ENCODE data around the gene NPPC.
"Not testable (repeated sequence)": the region's sequence is repeated elsewhere in the genome, so short reads cannot be mapped to it uniquely, and the experiment has no call there.

Gene NPPC, protein sequence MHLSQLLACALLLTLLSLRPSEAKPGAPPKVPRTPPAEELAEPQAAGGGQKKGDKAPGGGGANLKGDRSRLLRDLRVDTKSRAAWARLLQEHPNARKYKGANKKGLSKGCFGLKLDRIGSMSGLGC

DNA sequence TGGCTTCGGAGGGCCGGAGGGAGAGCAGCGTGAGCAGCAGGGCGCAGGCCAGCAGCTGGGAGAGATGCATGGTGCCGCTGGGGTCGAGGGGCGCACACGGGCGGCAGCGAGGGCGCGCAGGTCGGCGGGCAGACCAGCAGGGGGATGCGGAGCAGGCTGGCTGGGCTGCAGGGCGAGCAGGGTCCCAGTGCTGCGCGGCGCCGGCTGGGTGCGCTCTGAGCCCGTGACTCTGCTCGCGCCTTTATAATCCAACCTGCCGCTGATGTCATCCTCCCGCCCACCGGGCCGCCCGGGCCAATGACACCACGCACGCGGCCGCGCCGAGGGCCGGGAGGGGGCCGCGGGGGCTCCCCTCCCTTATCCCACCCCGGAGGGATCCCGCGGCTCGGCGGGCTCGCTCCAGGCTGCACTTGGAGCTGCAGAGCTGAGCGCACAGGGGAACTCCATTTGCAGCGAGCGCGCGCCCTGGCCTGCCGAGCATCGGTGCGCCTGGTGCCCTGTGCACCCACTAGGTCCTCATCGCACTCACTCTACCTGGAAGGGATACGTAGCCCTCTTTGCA is at the start of gene NPPC:
NPPC (minus strand) TSS at position 217 of the 562 bp plus-strand sequence; CDS start at position 70, 147 bp downstream.
- no peak for FAIRE-seq

DNA sequence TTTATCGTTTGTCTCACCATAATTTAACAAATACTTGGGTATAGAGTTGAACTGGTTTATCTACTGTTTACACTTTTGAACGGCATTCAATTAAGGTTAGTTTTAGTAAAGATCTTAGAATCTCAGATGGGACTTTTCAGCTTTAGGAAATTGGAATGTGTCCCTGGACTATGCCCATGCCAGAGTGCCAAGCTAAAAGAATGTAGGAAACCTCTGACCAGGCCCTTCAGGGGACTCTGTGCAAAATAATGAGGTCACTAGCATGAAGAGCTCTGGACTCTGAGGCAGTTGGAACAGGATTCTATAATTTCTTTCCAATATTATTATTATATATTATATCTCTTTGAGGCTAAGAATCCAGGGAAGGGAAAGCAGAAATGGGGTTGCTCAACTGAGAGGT is 48.8 kb upstream of the NPPC start:
- no peak for FAIRE-seq

DNA sequence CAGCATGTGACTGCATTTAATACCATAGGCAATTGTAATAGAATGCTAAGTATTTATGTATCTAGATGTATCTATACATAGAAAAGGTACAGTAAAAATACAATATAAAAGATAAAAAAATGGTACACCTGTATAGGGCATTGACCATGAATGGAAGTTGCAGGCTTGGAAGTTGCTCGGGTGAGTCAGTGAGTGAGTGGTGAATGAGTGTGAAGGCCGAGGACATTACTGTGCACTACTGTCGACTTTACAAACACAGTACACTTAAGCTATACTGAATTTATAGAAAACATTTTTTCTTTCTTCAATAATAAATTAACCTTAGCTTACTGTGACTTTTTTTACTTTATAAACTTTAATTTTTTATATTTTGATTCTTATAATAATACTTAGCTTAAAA is 44.3 kb upstream of the NPPC start:
- no peak for FAIRE-seq

GRCh38 chr2:231968820-231969219 is 42.6 kb upstream of the NPPC start:
- no peak for FAIRE-seq

GRCh38 chr2:231966886-231967285 is 40.7 kb upstream of the NPPC start:
- no peak for FAIRE-seq

GRCh38 chr2:231965102-231965501 is 38.9 kb upstream of the NPPC start:
- FAIRE-seq, result no peak

DNA sequence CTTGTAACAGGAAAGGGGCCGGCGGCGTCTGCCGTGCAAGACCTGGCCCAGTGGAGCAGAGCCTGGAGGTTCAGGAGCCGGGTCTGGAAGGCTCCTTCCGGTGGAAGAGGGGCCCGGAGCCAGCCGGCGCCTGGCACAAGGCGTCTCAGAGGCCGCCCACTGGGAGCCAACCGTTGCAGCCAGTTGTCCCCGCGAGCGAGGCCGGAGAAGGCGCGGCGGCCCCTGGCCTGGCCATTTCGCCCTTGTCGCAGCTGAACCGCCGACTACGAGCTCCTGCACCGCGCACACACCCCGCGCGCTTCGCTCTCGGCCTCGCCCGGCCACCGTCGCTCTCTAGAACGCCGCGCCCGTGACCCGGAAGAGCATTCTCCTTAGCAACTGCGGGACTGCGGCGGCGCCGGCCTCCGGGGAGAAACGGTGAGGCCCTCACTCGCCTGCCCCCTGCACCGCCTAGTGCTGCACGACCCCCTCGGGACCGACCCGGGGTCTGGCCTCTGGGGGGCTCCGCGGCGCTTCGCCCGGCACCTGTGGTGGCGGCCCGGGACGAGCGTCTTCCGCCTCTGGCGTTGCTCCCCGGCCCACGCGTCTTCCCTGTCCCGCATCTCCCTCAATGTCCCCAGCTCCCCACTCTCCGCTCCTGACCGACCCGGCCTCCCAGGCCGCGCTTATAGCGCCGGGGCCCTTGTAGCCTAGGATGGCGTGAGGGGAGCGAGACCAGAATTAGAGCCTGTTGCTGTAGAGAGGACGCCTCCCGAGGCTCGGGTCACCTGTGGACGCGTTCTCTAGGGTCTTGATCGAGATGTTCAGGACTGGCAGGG is 35.4 kb upstream of the NPPC start, which contains the start of gene DIS3L2:
DIS3L2 (plus strand) TSS at position 365 of the 818 bp plus-strand sequence. CDS start 53,215 bp downstream, outside the sequence.
- no peak for FAIRE-seq

DNA sequence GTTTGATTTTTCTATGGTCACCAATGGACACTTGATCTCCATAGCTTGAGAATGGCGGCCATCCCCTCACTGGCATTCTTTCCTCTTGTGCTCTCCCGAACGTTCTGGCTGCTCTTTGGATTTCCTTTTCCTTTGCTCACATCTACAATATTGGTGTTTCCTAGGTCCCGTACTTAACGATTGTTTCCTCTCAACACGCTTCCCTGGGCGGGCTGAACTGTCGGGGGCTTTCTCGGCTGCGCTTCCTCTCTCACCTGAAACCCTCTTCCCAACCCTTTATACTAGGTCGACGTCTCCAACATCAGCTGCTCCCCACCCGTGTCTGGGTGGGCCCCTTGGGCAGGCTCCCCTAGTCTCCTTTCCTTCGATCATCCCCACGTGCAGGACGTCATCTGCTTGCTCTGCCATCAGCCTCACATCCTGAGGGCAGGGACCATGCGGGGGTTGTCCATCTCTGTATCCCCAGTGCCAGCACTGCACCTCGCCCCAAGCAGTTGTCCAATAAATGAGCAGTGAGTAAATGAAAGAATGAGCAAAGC is 34.7 kb upstream of the NPPC start:
- FAIRE-seq, result no peak

DNA sequence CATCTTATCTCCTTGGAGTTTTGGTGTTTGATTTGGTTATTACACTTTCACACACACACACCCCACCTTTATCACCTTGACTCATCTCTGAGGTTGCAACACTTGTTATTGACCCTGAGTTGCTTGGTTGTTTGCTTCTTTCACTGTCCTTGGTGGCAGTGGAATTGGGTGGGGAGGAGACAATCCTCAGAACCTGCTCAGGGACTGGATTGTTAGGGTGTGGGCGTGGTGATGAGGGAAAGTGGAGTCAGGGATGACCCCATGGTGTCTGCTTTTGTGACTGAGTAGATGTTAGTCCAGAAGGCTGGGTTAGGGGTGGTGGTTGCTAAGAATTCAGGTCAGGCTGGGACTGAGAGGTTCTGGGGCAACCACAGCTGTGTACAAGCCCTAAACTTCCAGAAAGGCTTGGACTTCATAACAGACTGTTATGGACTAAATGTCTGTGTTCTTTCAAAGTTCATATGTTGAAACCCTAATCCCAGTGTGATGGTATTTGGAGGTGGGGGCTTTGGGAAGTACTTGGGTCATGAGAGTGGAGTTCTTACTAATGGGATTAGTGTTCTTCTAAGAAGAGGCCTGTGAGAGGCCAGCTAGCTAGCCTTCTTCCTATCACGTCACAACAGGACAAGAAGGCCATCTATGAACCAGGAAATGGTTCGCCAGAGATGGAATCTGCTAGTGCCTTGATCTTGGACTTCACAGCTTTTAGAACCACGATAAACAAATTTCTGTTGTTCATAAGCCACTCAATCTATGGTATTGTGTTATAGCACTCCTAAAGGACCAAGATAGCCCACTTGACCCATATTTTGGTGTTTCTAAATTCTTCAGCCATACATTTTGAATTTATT is 31.9 kb upstream of the NPPC start:
- no peak for FAIRE-seq

DNA sequence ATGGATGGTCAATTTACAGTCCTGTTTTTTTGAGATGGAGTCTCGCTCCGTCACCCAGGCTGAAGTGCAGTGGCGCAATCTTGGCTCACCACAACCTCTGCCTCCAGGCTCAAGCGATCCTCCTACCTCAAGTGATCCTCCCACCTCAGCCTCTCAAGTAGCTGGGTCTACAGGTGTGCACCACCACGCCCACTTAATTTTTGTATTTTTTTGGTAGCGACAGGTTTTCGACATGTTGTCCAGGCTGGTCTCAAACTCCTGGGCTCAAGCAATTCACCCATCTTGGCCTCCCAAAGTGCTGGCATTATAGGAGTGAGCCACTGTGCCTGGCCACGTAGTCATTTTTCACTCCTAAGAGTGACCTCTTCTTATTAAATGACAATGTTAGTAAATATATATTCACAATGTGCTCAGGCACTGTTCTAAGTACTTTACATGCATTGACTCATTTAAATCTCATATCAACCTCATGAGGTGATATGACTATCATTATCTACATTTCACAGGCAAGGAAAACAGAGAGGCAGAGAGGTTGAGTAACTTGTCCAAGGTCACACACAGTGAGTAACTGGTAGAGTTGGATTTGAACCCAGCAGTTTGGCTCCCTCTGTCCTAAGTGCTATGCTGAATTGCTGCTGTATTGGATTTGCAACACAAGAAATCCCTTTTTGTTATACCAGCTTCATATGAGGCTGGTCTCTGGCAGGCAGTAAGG is 29.7 kb upstream of the NPPC start:
- no peak for FAIRE-seq

DNA sequence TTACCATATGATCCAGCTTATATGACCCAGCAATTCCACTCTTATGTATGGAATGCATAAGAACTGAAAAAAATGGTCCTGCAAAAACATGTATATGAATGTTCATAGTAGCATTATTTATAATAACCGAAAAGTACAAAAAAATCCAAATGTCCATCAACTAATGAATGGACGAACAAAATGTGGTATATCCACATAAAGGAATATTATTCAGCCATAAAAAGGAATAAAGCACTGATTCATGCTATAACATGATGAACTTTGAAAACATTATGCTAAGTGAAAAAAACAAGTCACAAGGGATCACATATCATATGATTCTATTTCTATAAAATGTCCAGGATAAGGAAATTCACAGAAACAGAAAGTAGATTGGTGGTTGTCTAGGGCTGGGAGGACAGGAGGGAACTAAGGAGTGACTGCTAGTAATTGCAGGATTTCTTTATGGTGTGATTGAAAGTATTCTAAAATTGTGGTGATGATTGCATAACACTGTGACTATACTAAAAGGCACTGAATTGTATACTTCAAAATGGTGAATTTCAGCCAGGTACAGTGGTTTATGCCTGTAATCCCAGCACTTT is 25.3 kb upstream of the NPPC start:
- no peak for FAIRE-seq

DNA sequence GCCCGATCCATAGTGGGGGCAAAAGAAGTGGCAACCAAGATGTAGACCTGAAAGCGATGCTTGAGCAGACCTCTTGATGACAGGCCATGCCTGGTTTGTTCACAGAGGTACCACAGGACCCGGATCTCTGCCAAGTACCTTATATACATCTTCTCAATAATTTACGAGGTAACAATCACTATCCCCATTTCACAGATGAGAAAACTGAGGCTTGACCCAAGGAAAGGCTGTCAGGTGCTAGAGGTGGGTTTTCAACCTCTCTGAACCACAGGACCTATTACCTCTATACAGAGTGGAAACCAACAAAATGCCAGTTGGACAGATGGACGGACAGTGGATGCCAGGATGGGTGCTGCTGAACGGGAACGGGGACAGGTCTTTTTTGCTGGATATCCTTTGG is 21.5 kb upstream of the NPPC start:
- FAIRE-seq, result no peak

GRCh38 chr2:231947112-231947511 is 20.9 kb upstream of the NPPC start:
- not testable (repeated sequence) for FAIRE-seq

DNA sequence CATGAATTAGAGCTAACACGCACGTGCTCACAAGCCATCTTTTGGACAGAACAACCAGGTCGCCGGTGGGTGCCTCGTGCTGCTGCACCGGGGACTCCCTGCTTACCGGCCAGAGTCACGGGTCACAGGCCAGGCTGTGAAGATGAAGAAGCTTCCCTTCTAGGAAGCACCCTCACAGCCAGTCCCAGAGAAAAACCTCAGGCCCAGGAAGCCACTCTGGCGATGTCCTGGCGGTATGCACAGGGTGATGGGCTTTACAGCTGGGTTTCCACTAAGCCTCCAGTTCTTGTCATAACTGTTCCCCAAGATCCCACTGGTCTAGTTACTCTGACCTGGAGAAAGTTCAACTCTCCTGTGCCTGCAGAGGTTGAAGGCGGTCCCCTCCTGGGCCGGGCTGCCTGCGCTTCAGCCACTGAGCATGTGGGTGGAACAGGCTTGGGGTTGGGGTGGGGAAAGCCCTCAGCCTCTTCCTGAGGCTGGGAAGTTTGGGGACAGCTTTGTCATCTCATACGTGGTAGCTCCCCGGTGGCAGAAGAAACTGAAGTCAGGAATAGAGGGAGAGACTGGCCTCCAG is 20.1 kb upstream of the NPPC start:
- FAIRE-seq, result no peak

GRCh38 chr2:231942180-231942579 is 16.0 kb upstream of the NPPC start:
- no peak for FAIRE-seq

GRCh38 chr2:231941673-231942072 is 15.5 kb upstream of the NPPC start:
- no peak for FAIRE-seq

DNA sequence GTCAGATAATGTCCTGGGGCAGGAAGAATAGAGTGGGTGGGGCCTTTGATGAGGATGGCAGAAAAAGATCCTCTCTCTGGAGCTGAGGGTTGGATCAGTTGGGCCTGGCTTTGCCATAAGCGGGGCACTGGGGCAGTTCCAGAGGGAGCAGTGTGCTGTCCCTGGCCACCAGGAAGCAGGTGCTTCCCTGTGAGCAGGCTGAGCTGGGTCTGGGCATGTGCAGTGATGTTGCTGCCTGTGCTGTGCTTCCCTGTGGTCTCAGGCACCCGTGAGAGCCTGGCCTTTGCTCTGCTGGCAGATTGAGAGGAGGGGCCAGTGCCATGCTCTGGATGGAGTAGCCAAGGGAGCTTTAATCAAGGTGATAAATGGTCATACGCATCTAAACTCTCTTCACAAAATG is 14.6 kb upstream of the NPPC start:
- FAIRE-seq, result no peak

DNA sequence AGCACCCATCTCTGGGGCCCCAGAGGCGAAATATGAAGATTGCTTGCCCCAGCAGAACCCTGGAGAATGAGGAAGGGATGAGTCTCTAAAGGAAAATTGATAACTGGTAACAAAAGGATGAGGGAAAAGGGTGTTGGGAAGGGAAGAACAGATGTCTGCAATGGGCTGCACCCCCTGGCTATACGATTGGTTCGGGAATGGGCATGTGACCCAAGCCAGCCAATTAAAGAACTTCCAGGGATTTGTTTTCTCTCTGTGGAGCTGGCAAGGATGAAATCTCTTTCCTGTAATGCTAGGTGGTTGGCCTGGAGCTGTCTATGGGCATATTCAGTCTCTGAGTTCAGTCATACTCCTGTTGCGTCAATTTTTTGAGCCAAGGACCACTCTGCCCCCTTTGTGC is 12.8 kb upstream of the NPPC start:
- FAIRE-seq, result no peak

DNA sequence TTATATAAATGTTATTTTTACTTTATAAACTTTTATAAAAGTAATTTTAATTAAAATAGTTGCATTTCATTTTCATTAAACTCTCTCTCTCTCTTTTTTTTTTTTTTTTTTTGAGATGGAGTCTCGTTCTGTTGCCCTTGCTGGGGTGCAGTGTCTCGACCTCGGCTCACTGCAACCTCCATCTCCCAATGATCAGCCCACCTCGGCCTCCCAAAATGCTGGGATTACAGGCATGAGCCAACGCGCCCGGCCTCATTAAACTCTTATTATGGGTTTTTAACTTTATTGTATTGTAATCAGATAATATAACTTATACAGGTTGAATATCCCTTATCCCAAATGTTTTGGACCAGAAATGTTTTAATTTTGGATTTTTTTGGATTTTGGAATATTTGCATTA is 10.9 kb upstream of the NPPC start:
- peak; percentile 3 for FAIRE-seq

DNA sequence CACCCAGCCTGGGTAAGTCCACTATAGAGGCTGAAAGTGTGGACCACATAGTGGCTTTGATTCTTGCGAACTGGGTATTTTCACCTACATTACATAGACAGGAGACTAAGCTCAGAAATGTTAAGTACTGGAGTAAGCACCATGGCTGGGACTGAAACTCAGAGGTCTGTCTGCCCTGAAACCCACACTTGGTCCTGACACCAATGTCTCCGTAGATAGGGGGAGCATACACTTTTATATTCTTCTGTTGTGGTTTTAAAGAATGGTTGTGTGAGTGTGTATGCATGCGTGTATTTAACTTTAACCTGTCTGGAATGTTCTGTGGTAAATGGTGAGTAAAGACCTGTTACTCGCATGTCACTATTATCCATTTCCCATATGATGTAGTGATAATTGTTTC is 10.3 kb upstream of the NPPC start:
- no peak for FAIRE-seq

- FAIRE-seq, result no peak
Observed at GRCh38 chr2:231935815-231936214, 9.6 kb upstream of the NPPC start.

DNA sequence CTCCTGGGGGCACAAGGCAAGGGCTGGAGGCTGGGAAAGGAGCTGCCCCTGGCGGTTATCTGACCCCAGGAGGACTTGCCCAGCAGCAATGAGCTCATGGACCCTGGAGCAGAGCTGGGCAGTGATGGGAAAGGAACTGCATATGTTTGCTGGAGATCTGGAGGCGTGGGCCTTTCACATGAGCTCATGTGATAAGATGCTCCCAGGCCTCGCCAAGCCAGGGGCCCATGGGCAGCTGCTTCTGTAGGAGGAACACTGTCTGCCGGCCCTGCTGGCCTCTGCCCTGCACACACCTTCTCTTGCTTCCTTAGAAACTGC is 9.0 kb upstream of the NPPC start:
- no peak for FAIRE-seq
